IMR-90 (cell line): Measurements from ENCODE around the gene CCDC28B. TPM values are rescaled to one million over a fixed set of nuclear protein-coding genes. Genes with fewer than 3 reads are reported as not detected.
A peak's percentile ranks its signal among the peaks of the same experiment; 100 is the strongest.

Experiments used
- ATAC-seq: fragments of 200-7000 bp; cut with Tn5 transposase; 2 replicates; pipeline ENCODE4 v1.9.1; 2020; ENCODE audit warnings: low read depth, mild to moderate bottlenecking, moderate library complexity
- BruUV-seq: library from RNA; stranded (reverse); fragments of 400-500 nt; replicated peaks from 2 replicates; lab custom pipeline; 2021; lab: Mats Ljungman, UMichigan
- CTCF ChIA-PET: fragments of 300-600 bp; formaldehyde crosslinking; extraction: SDS; loops from one replicate; lab custom pipeline; 2021; ENCODE audit warnings: antibody characterized with exemption; lab: Yijun Ruan, JAX
- POLR2A ChIA-PET: fragments of 300-600 bp; sonication (Branson Sonifier 250); formaldehyde crosslinking; loops from one replicate; lab custom pipeline; 2022; ENCODE audit warnings: antibody characterized with exemption; ENCODE audit not compliant: unreplicated experiment; lab: Charles Lee
- DNase-seq: peaks from one replicate; pipeline ENCODE4 v3.0.0; 2013
- H2AFZ ChIP-seq: replicated peaks from 2 replicates; pipeline ENCODE3; 2013; ENCODE audit warnings: low read length, mild to moderate bottlenecking; ENCODE audit not compliant: poor library complexity
- H2AK5ac ChIP-seq: 2 replicates; pipeline ENCODE4 v1.6.1; 2013; ENCODE audit warnings: low read depth, low read length, inconsistent platforms
- H2AK9ac ChIP-seq: replicated peaks from 2 replicates; pipeline ENCODE3; 2013; ENCODE audit warnings: mild to moderate bottlenecking, low read depth, low read length, moderate library complexity; ENCODE audit not compliant: poor library complexity
- H2BK120ac ChIP-seq: 2 replicates; pipeline ENCODE4 v1.6.1; 2013; ENCODE audit warnings: low read depth, low read length, inconsistent platforms
- H2BK15ac ChIP-seq: 3 replicates; pipeline ENCODE4 v1.6.1; 2013; ENCODE audit warnings: low read depth, low read length, inconsistent platforms
- H2BK20ac ChIP-seq: 2 replicates; pipeline ENCODE4 v1.6.1; 2013; ENCODE audit warnings: low read depth, mild to moderate bottlenecking, inconsistent platforms, low read length, moderate library complexity
- H2BK5ac ChIP-seq: 2 replicates; pipeline ENCODE4 v1.6.1; 2013; ENCODE audit warnings: mild to moderate bottlenecking, low read depth, low read length, inconsistent platforms; ENCODE audit not compliant: poor library complexity, severe bottlenecking
- H3K14ac ChIP-seq: replicated peaks from 2 replicates; pipeline ENCODE4 v1.6.1; 2013; ENCODE audit warnings: low read depth, low read length, inconsistent platforms
- H3K18ac ChIP-seq: 2 replicates; pipeline ENCODE4 v1.6.1; 2013; ENCODE audit warnings: low read depth, low read length, control low read depth
- H3K23ac ChIP-seq: 2 replicates; pipeline ENCODE4 v1.6.1; 2013; ENCODE audit warnings: low read depth, low read length, inconsistent platforms
- H3K27ac ChIP-seq: 2 replicates; pipeline ENCODE4 v1.5.1; 2013; ENCODE audit warnings: mild to moderate bottlenecking, control low read depth, low read length; ENCODE audit not compliant: insufficient read depth
- H3K27me3 ChIP-seq: 2 replicates; pipeline ENCODE4 v1.6.1; 2013; ENCODE audit warnings: low read length; ENCODE audit not compliant: control insufficient read depth, insufficient read depth
- H3K36me3 ChIP-seq: 2 replicates; pipeline ENCODE4 v1.6.1; 2013; ENCODE audit warnings: low read length, mixed read lengths; ENCODE audit not compliant: control insufficient read depth, insufficient read depth
- H3K4ac ChIP-seq: 2 replicates; pipeline ENCODE4 v1.6.1; 2013; ENCODE audit warnings: low read depth, low read length, inconsistent platforms
- H3K4me1 ChIP-seq: 2 replicates; pipeline ENCODE4 v1.6.1; 2013; ENCODE audit warnings: low read length, mixed read lengths; ENCODE audit not compliant: control insufficient read depth, insufficient read depth
- H3K4me2 ChIP-seq: 2 replicates; pipeline ENCODE4 v1.6.1; 2013; ENCODE audit warnings: low read depth, mild to moderate bottlenecking, control low read depth, low read length, moderate library complexity
- H3K4me3 ChIP-seq: 2 replicates; pipeline ENCODE4 v1.5.1; 2013; ENCODE audit warnings: low read depth, mild to moderate bottlenecking, control low read depth, low read length, moderate library complexity; ENCODE audit not compliant: insufficient read depth
- H3K56ac ChIP-seq: 2 replicates; pipeline ENCODE4 v1.6.1; 2013; ENCODE audit warnings: low read length, inconsistent platforms; ENCODE audit not compliant: insufficient read depth; ENCODE audit errors: extremely low read depth
- H3K79me1 ChIP-seq, 2 experiments: 2 replicates each; pipeline ENCODE4 v1.6.1; 2013; ENCODE audit warnings: low read length in 2 of 2, inconsistent platforms in 1 of 2, low read depth in 1 of 2
- H3K9ac ChIP-seq: 2 replicates; pipeline ENCODE4 v1.6.1; 2013; ENCODE audit warnings: low read depth, low read length, control low read depth
- H3K9me1 ChIP-seq: 2 replicates; pipeline ENCODE4 v1.6.1; 2013; ENCODE audit warnings: low read length, inconsistent platforms; ENCODE audit not compliant: insufficient read depth
- H3K9me3 ChIP-seq: 2 replicates; pipeline ENCODE4 v1.6.1; 2013; ENCODE audit warnings: low read length; ENCODE audit not compliant: control insufficient read depth, insufficient read depth
- H4K20me1 ChIP-seq: 2 replicates; pipeline ENCODE4 v1.6.1; 2013; ENCODE audit warnings: low read length, inconsistent platforms; ENCODE audit not compliant: insufficient read depth
- H4K5ac ChIP-seq: 2 replicates; pipeline ENCODE4 v1.6.1; 2013; ENCODE audit warnings: mild to moderate bottlenecking, low read depth, low read length, control low read depth
- H4K8ac ChIP-seq, 2 experiments: 2 replicates each; pipeline ENCODE4 v1.6.1; 2013; ENCODE audit warnings: low read depth in 2 of 2, low read length in 2 of 2, control low read depth in 1 of 2, inconsistent platforms in 1 of 2
- H4K91ac ChIP-seq: 2 replicates; pipeline ENCODE4 v1.6.1; 2013; ENCODE audit warnings: low read depth, low read length, inconsistent platforms; ENCODE audit not compliant: insufficient read depth
- CEBPB ChIP-seq: IDR thresholded peaks from 2 replicates; pipeline ENCODE4 v1.6.1; 2012; ENCODE audit warnings: low read depth, low read length, improper control_type of control experiment
- POLR2A ChIP-seq: IDR thresholded peaks from 2 replicates; pipeline ENCODE4 v1.6.1; 2012; ENCODE audit warnings: mild to moderate bottlenecking, low read depth, low read length
- SMC3 ChIP-seq: fragments of 150-350 bp; IDR thresholded peaks from 2 replicates; pipeline ENCODE4 v1.6.1; 2016; ENCODE audit warnings: low read depth, mild to moderate bottlenecking, antibody characterized with exemption, low read length, moderate library complexity
- WGBS, 2 experiments: methylation state at CpG; one replicate each; pipeline versions ENCODE4 v1.1.5 to v1.1.7; 2013; ENCODE audit warnings: missing lambda C conversion rate in 2 of 2; ENCODE audit not compliant: insufficient read length in 1 of 2; ENCODE audit errors: extremely low coverage in 2 of 2; 5-methylcytosine and 5-hydroxymethylcytosine counted together
- dilution Hi-C: fragments of 300-500 bp; cut with HindIII; formaldehyde crosslinking; loops from one replicate; pipeline ENCODE4 v1.14.3; 2018; ENCODE audit warnings: low sequenced_read_pairs; ENCODE audit not compliant: unreplicated experiment
- in situ Hi-C: fragments of 300-500 bp; cut with MboI; formaldehyde crosslinking; loops from 3 replicates; pipeline ENCODE4 v1.14.3; 2019; ENCODE audit warnings: low sequenced_read_pairs, inconsistent platforms, mixed read lengths
- intact Hi-C: fragments of 100-400 bp; cut with micrococcal nuclease; formaldehyde crosslinking; loops from 2 replicates; pipeline ENCODE4 v1.10.0; 2022
- polyA plus RNA-seq, 3 experiments: library from polyadenylated mRNA; depleted of rRNA; stranded (reverse); fragments of >200 nt; gene quantifications; 2 replicates each; pipeline ENCODE4 v1.2.3, GENCODE V29; 2012; ENCODE audit warnings: low replicate concordance in 1 of 3
- total RNA-seq: library from RNA; depleted of rRNA; stranded (reverse); fragments of >200 nt; gene quantifications from 2 replicates; pipeline ENCODE4 v1.2.3, GENCODE V29; 2012
- TF ChIP-seq, protein P1 (sequence below): fragments of 150-350 bp; IDR thresholded peaks from 2 replicates; pipeline ENCODE4 v1.6.1; 2016; ENCODE audit warnings: low read depth, mild to moderate bottlenecking, low read length, moderate library complexity, borderline replicate concordance

The CCDC28B gene
- total and polyA plus RNA-seq, 2 of the 4 experiments (the other 2 are of a cell fraction): 17.2 to 18.4 TPM

DNA sequence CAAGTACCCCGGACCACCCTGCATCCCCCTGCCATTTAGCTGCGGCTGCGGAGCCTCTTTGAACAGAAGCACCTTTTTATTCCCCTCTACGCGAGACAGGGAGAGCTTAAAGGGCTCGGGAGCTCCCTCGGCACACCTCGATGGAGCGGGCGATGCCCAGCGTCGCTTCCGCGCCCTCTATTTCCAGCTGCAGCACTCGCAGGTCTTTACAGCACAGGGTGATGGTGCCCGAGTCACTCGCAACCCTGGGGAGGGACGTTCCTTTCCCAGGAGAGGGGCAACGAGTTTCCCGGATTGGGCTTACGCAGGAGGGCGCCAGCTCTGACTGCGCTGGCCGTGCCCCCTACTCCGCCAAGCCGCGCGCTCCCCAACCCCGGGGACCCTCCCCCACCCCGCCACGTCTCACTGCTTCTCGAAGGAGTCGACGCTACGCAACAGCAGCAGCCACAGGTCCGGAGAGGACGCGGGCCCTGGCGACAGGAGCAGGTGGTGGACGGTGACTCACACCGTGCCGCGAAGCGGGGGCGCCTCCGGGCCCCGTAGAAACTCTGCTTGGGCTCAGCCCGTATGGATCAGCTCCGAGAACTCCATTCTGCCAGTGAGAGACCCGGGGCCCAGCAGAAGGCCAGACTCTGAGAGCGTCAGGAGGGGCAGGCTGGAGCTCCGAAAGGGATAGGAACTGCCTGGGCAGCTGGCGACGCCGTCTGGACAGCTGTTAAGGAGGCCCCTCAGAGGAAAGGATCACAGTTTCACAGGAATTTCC is 40.8 kb downstream of the CCDC28B start (continued):
- TF ChIP-seq, protein P1, sequence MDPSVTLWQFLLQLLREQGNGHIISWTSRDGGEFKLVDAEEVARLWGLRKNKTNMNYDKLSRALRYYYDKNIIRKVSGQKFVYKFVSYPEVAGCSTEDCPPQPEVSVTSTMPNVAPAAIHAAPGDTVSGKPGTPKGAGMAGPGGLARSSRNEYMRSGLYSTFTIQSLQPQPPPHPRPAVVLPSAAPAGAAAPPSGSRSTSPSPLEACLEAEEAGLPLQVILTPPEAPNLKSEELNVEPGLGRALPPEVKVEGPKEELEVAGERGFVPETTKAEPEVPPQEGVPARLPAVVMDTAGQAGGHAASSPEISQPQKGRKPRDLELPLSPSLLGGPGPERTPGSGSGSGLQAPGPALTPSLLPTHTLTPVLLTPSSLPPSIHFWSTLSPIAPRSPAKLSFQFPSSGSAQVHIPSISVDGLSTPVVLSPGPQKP: no peak
- TF ChIP-seq POLR2A: peak; percentile 51; the same call in 1 of the 2 replicates

DNA sequence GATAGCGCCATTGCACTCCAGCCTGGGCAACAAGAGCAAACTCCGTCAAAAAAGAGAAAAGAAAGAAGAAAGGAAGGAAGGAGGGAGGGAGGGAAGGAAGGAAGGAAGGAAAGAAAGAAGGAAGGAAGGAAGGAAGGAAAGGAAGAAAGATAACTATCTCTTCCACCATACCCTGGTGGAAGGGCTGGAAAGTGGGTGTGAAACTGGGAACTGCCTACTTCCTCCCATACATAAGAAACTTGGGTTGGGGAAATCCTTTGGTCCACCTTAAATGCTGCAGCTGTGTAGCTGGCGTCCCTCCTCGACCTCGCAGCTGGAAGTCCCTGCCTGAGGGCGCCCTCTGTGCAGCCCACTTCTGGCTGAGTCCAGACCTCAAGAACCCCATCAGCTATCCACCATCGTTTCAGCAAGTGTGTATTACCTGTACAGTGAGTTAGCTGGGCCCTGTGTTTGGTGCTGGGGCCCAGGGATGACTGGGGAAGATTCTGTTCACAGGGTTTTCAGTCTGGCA is 42.0 kb downstream of the CCDC28B start:
- WGBS, 2 experiments: no CpG with 5 or more reads among the region's 7 CpGs
- Histone ChIP-seq H2AK9ac (no peak overlapping the region), H3K4me1 (peaks cover 13% of the 10 kb centered on the region), H4K5ac (peak overlapping the region; percentile 30; the same call in 1 of the 2 replicates), H3K4me3 (no peak overlapping the region), H3K9me1 (peaks cover 16% of the 10 kb centered on the region), H4K20me1 (no peaks in the 10 kb centered on the region), H3K9ac (no peak overlapping the region), H2AFZ (peak overlapping the region; percentile 78), H3K4ac (peak overlapping the region; percentile 64), H2BK20ac (peak overlapping the region; percentile 26; the same call in 1 of the 2 replicates), H3K18ac (no peak overlapping the region; the same call in 1 of the 2 replicates), H2BK15ac (peak overlapping the region; percentile 28; the same call in 1 of the 3 replicates), H4K8ac (peak overlapping the region in 1 of 2 experiments; percentile 13; a peak in 2 of 4 replicates), H2AK5ac (peak overlapping the region; percentile 84; the same call in 1 of the 2 replicates), H3K9me3 (no peaks in the 10 kb centered on the region), H2BK5ac (no peak overlapping the region), H2BK120ac (peak overlapping the region; percentile 44; the same call in 1 of the 2 replicates), H3K27ac (no peak overlapping the region), H3K27me3 (no peaks in the 10 kb centered on the region), H3K36me3 (no peaks in the 10 kb centered on the region), H3K4me2 (peak overlapping the region; percentile 43; the same call in 1 of the 2 replicates), H3K79me1 (peaks cover 0 to 29% of the 10 kb centered on the region in 2 experiments; a peak in 2 of 4 replicates), H4K91ac (peak overlapping the region; percentile 11; the same call in 1 of the 2 replicates), H3K23ac (no peak overlapping the region), H3K56ac (no peak overlapping the region), H3K14ac (peak overlapping the region; percentile 72; the same call in 1 of the 2 replicates)
- BruUV-seq: no TSS peak
- POLR2A ChIA-PET: no interaction called here
- in situ Hi-C loops: no loop called here
- intact Hi-C loops: loop anchor here (5.0 kb wide), 2 partner anchors 70 to 90 kb away; no protein-coding TSS in a partner anchor
- CTCF ChIA-PET: interaction anchor here (0.7 to 1.4 kb wide), 2 partner anchors 27 to 113 kb away, joined by 4 to 6 read pairs; no protein-coding TSS in a partner anchor
- dilution Hi-C loops: no loop called here
- DNase-seq: no peak
- ATAC-seq: no peak
- no peak for TF ChIP-seq CEBPB
- TF ChIP-seq POLR2A: no peak
- TF ChIP-seq SMC3: no peak
